HL-60/S4 treated with retinoic acid at 250 ng/mL for 4 days and 3 days (cell line): ENCODE results near the gene POU2F1.

ENCODE experiments used
- in situ Hi-C: fragments of 300-500 bp; cut with MboI; formaldehyde crosslinking; loops from 2 replicates; pipeline ENCODE4 v1.7.0; 2022; ENCODE audit warnings: low sequenced_read_pairs

The POU2F1 gene

DNA sequence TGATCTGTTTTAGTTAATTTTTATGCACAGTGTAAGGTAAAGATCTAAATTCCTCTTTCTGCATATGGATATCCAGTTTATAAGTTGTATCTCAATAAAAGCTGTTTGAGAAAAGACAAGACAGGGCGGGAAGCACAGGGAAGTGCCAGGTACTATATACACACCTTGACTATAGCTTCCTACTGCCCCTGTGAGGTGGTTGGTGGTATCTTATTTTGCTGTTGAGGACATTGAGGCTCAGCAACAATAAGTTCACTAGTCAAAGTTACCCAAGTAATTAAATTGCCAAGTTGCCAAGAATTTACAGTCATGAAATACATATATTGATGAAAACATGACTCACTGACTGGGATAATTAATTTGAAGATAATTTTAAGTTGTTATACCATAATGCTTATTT lies 188.5 kb downstream of the POU2F1 start:
- in situ Hi-C loops: no loop called here

DNA sequence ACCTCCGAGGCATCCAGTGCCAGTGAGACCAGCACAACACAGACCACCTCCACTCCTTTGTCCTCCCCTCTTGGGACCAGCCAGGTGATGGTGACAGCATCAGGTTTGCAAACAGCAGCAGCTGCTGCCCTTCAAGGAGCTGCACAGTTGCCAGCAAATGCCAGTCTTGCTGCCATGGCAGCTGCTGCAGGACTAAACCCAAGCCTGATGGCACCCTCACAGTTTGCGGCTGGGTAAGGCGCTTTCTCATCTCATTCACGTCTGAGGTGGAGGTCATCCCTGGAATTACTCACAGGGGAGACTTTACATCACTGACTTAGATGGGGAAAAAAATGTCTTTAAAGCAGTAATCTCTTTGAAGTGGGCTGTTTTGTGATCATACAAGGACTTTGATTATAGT lies 191.4 kb downstream of the POU2F1 start:
- in situ Hi-C loops: no loop called here

DNA sequence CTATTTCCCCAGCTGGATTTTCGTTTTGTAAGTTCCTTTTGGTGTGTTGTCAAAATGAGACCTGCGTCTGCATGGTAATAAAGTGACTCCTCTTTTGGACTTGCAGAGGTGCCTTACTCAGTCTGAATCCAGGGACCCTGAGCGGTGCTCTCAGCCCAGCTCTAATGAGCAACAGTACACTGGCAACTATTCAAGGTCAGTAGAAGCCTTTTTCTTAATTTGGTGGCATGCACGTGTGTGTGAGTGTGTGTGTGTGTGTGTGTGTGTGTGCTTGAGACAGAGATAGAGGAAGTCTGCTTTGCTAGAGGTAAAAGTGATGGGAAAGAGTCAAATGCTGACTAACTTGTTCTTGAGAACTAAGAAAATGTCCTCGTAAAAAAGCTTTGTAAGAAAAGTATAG lies 192.2 kb downstream of the POU2F1 start:
- in situ Hi-C loops: no loop called here

DNA sequence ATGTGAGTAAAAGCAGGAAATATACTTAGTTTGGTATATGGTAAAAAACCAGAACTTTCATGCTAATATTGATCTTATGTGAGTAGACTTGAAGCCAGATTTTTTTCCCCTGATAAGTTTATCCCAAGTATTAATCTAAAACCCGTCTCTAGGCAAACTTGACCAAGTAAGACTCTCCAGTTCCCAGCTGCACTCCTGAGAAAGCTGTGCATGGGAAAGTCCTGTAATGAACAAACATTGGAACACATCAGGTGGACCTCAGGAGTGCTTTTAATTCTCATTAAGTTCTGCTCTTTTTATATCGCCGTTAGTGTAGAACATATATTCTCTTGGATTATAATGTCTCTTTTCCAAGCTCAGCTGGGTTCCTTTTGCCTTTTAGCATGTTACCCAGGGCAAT lies 192.6 kb downstream of the POU2F1 start:
- in situ Hi-C loops: no loop called here

DNA sequence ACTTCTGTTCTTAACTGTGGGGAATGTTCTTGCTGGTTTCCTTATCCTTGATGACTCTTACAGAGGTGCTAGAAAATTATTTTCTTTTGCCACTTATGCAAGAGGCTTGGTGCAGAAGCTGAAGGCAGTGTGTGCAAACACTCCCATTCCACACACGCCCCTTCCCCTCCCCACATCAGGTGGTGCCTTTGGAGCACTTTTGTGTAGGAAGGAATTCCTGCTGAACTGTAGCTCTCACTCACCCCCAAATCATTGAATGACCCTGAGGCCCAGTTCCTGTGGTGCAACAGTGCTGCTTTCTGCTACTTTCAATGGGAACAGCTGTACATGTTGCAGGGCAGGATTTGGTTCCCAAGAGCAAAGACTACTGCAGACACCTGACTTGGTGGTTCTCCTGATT lies 195.8 kb downstream of the POU2F1 start:
- in situ Hi-C loops: no loop called here

DNA sequence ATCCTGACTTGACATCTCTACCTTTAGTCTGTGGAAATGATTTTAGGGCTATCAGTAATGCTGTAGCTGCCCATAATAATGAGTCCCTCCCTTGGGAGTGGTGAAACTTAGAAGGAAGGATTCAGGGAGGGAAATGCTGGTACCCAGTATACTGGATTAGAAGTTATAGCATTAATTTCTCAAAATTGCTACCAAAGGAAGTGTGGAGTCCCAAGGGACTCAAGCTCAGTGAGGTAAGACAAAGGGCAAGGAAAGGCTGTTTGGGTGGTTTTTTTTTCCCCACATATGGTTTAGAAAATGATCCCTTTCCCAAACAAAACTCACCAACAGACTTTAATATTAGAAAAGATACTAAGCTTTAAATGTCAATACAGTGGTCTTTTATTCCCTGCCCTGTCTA lies 197.7 kb downstream of the POU2F1 start:
- in situ Hi-C loops: no loop called here

DNA sequence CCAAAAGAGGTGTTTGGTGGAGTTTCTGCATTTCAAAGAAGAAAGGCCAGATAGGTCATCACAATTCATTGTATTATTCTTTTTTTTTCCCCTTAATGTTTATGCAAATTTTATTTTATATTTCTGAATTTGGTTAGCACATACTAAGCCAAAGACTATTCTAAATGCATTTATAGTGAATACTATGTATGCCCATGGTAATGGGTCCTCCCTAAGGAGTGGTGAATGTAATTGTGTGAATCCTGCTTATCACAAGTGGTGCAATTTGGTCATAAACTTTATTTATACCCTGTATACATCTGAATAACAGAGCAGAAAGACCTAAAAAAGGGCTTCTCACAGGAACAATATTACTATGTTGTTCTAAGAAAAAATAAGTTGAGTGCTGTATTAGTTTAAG lies 198.6 kb downstream of the POU2F1 start:
- in situ Hi-C loops: no loop called here

DNA sequence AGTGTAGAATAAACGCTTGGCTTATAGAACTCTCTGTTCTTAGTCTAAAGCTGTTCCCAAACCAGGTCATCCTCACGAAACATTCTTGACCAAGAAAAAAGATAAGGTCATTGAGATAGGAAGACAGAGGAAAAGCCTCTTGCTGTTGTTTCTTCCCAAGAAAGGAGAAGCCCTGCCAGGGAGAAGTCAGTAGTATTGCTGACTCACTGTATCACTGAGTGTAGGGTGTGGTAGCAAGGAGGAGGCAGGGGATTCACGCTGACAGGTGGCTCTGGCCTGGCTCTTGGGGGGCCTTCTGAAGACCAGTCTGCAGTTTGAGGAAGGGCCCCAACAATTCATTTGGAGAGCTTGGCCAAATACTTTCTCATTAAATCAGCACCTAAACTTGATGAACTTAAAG lies 199.8 kb downstream of the POU2F1 start:
- in situ Hi-C loops: no loop called here

DNA sequence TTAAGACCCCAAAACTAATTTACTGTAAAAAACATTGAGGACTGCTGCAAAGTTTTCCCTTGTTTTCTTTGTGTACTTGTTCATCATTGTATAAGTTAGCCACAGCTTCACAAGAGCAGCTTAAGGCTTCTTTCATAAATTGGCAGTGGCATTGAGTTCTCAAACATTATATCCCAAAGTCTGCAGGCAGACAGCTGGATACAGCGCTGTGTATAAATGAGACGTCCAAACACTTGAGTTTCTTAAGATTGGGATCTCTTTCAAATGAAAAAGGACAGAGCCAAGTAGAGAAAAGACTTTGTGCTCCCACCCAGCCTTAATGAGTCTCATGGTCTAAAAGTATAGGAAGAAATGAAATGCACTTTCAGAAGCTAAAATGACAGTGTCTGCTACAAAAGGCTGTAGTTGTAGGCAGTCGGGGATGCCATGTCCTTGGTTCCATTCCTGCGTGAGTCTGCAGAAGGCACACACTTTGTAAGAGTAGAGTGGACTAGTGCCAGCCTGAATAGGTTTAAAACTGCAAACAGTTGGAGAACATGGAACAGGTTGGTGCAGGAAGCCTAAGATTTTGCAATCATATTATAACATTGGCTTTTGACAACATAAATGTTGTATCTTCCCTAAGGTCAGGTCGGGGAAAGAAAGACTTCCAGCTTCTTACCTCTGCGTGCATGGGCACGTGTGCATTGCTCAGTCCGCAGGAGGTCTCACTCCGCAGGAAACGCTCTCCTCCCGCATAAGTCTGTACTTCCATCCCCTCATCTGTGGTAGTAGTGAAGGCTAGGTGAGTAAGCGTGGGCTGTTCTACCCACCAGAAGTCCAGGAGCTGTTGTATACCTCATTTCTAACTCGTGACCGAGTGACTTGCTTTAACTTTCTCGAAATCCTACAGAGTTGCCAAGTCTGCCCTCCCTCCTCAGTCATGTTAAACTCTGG lies 203.3 kb downstream of the POU2F1 start:
- in situ Hi-C loops: no loop called here

DNA sequence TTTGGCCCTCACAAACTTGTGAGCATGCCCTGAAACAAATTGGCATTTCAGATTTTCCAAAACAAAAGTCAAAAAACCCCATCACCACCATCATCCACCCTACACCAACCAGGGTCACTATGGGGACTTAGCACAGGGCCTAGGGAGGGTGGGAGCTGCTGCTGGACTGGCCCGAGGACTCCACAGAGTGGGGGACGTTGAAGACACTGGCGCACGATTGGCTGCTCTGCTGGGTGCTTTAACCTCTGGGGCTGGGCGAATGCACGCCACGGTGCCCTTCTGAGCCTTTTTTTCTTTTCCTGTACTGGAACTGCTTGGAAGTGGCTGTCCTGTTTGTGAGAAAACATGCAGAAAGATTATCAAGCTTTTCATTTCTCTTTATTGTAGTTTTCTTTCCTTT lies 204.8 kb downstream of the POU2F1 start:
- in situ Hi-C loops: loop anchor here (25.0 kb wide), 2 partner anchors 363 to 513 kb away; no protein-coding TSS in a partner anchor

DNA sequence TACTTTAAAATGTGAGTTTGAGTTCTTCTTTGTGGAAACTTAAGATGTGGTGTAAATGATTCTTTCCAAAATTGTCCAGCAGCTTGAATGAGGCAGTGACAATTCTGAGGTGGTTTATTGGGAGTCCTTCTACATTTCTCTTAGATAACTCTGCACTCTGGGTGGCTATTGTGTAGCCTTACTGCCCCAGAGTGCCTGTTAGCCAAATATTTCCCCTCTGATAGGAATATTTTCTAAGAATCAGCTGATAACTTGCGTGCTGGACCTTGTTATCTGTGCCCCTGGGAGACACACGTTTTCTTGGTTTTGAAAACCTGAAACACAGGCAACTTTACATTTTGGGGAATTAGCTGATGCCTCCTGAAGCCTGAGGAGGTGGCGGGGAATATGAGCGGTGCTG lies 206.0 kb downstream of the POU2F1 start:
- in situ Hi-C loops: loop anchor here (25.0 kb wide), 2 partner anchors 364 to 514 kb away; no protein-coding TSS in a partner anchor

DNA sequence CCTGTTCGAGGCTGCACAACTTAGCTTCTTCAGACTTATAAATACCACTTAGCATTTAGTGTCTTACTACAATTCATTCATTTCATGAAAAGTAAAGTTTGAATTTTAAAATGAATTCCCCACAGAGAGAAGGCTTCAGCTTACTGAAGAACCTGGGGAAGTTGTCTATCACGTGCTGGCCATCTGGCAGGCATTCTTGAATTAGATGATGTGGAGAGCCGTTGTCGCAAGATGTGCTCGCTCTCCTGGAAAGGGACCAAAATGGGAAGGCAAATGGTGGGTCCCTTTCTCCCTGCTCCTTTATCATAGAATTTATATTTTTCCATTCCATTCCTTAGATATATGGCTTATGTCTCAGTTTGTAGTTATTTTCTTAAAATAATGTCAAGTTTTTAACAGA lies 207.2 kb downstream of the POU2F1 start:
- in situ Hi-C loops: loop anchor here (25.0 kb wide), 2 partner anchors 366 to 516 kb away; no protein-coding TSS in a partner anchor

DNA sequence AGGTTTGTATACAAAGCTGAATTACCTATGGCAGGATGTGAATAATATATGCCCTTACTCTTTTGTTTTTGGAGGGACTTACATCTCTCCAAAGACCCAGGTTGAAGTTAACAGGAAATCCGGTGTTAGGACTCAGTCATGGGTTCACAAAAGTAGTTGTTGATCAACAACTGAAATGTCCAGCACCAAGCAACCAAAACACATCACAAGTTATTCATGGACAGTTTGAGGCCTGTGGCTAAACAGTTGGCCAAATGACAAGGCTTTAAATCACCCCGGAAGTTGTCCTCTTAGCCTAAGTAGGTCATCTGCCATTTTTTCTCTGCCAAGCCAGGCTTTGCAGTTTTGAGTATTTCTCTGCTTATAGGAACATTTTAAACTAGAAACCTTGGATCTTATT lies 207.7 kb downstream of the POU2F1 start:
- in situ Hi-C loops: loop anchor here (25.0 kb wide), 2 partner anchors 366 to 516 kb away; no protein-coding TSS in a partner anchor

DNA sequence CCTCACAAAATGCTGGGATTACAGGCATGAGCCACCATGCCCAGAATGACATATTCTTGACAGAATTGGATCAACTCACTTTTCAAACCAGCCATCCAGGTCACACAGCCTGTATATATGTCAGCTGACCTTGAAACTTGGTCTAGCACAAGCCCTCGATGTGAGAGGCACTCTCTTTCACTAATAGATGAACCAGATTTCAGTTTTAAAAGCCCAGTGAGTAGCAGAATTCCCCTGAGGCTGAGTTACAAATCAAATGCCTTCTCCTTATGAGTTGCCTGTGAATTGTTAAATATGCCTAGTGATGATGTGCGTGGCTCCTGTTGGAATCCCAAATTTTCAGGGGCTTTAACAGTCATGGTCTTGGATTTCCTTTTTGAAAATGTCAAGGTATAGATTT lies 208.9 kb downstream of the POU2F1 start:
- in situ Hi-C loops: loop anchor here (25.0 kb wide), 2 partner anchors 367 to 517 kb away; no protein-coding TSS in a partner anchor

DNA sequence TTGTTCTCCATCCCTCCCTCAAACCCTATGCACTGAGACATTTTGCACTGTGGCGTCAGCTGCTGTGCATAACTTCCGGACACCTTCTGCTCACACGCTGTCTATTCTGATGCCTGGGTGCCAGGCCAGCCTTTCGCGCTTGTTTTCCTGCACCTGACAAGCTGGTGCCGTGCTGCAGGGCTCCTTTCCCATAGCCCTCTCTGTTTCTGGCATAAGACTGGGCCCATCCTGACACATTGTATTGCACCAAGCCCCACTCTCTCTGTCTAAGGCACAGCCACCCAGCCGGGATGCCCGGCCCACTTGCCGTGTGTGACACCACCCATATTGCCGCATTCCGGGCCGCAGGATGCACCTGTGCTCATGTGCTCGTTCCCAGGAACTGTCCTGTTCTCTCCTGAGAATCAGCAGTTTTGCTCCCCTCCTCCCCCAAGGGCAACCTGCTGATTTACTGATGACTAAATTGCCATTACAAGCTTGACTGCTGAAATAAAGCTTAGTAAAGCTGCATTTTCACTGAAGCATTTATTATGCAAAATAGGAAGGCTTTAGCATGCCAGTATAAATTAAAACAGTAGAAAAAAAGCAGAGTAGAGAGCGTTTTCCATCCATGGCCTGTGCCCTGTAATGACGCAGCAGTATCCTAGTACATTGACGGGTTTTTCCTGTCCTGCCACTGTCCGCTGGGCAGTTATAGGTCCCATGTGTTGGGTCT lies 209.6 kb downstream of the POU2F1 start:
- in situ Hi-C loops: loop anchor here (25.0 kb wide), 2 partner anchors 368 to 518 kb away; no protein-coding TSS in a partner anchor

DNA sequence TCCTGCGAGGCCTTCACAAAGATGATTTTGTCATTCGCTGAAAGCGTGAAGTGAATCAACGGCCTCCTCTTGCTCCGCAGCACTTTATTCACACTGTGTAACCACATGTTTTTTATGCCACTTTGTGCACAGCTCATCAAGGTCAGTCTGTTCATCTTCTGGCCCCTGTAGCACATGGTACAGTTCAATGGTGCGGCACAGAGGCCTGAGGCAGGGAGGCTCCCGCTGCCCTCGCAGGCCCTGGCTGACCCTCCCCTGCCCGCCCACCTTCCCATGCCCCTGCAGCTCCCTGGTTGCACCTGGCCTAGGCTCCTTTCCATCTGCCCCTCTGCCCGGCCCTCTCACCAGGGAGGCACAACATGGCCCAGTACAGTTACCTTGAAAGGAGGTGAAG lies 210.2 kb downstream of the POU2F1 start:
- in situ Hi-C loops: loop anchor here (25.0 kb wide), 2 partner anchors 369 to 519 kb away; no protein-coding TSS in a partner anchor

DNA sequence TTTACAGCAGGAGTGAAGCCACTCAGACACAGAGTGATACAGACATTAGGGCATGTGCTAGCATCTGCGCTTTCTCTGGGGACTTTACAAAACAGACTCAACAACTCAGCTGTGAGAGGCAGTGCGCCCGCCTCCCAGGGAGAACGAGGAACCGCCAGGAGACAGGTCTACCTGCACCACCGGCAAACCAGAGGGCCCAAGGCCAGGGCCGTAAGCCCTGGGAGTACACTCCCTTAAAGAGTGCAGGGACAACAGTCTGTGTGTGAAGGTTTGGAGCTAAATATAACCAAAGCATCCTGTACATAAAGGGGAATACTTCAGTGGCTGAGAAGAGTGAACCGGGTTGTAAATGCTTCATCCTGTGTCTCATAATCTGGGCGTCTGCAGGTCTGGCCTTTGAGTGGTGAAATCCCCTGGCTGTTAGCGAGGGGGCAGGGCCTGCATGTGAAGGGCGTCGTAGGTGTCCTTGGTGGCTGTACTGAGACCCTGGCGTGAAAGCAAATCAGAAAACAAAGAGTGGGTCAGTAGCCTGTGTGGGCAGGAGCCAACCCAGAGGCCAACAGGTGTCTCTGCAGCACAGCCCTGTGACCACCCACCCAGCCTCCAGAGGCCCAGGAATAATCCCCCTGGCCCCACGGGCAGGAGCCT lies 210.7 kb downstream of the POU2F1 start:
- in situ Hi-C loops: loop anchor here (25.0 kb wide), 2 partner anchors 369 to 519 kb away; no protein-coding TSS in a partner anchor

DNA sequence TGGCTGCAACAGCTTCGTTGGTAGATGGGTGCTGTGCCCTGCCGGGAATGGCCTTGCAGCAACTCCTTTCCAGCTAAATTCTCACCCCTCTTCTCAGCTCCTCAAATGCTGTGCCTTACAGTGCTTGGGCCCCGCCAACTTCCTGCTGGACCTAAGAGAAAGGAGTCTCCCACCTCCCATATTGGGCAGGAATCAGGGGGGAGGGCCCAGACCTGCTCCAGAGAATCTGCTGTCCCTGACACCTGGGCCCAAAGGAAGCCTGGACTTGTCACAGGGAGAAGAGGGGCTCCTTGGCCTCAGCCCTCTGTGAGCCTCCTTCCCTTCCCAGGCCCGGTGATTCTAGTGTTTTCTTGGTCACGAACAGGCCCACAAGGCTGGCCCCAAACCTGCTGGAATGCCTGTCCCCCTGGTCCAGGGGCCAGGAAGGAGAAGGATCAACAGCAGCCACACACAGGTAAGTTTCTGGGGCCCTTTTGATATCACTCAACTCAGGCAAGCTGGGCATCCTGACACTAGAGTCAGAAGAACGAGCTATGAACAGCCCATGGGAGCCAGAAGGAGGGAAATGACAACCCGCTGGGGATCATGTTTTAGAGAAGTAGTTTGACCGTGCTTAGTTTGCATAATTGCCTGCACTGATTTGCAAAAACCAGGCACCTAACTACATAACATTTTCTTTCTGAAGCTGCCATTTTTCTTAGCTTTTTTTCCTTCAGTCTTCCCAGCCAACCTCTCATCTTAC lies 211.4 kb downstream of the POU2F1 start:
- in situ Hi-C loops: loop anchor here (25.0 kb wide), 2 partner anchors 370 to 520 kb away; no protein-coding TSS in a partner anchor

DNA sequence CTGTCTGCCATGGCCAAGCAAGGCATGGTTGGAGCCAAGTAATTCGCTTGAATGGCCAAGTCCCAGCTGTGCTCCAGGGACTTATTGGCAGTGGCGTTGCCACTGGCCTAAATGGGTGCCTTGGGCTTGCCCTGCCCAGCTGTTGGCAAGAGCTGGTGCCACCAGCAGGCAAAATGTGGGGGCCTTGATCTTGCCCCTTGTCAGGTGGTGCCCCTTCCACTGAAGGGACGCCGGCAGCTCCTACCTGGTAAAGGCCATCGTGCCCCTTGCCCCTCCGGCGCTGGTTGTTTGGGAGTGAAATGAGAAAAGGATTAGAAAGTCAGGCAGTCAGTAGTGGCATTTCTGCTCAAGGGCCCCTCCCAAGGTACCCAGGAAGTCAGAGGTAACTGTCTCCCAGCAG lies 212.1 kb downstream of the POU2F1 start:
- in situ Hi-C loops: loop anchor here (25.0 kb wide), 2 partner anchors 370 to 520 kb away; no protein-coding TSS in a partner anchor

DNA sequence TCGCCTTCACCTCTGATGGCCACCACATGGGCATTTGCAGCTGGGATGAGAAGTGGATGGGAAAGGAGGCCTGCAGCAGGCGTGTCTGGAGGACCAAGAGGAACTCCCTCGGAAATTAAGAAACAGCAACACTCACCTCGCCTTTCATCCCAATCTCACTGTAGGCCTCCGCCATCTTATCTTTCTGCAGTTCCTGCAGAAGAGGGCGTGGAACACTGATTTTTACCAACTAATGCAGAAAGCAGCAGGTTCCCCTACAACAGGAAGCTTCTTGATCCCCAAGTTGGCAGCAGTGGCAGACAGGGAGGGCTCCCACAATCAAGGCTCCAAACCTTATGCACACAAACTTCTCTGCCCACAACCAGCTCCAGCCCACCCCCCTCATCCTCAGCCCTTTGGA lies 213.2 kb downstream of the POU2F1 start:
- in situ Hi-C loops: loop anchor here (25.0 kb wide), 2 partner anchors 372 to 522 kb away; no protein-coding TSS in a partner anchor
